Measurements from ENCODE around the gene CACNG4. TPM values are rescaled to one million over a fixed set of nuclear protein-coding genes. Genes with fewer than 3 reads are reported as not detected.

Gene CACNG4
- total RNA-seq, 1 donor from 2014 or later: 5.1 TPM

DNA sequence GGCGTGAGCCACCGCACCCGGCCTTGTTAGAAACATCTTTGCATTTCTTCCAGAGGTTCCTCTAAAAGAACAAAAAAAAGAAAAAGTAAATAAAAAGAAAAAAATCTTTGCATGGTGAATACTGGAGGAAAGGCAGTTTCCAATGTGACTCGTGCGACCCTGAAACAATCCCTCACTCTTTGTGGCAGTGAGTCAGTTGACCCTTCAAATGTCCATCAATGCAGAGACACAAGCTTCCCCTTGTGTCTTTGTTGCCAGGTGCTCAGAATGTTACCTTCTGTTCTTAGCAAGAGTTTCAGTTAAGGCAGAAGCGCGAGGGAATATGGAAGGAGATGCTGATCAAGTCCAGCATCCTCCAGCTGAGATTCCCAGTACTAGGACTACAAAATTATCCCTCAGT lies 16.4 kb downstream of the CACNG4 start:
- no peak for DNase-seq
- TF ChIP-seq, protein P1, sequence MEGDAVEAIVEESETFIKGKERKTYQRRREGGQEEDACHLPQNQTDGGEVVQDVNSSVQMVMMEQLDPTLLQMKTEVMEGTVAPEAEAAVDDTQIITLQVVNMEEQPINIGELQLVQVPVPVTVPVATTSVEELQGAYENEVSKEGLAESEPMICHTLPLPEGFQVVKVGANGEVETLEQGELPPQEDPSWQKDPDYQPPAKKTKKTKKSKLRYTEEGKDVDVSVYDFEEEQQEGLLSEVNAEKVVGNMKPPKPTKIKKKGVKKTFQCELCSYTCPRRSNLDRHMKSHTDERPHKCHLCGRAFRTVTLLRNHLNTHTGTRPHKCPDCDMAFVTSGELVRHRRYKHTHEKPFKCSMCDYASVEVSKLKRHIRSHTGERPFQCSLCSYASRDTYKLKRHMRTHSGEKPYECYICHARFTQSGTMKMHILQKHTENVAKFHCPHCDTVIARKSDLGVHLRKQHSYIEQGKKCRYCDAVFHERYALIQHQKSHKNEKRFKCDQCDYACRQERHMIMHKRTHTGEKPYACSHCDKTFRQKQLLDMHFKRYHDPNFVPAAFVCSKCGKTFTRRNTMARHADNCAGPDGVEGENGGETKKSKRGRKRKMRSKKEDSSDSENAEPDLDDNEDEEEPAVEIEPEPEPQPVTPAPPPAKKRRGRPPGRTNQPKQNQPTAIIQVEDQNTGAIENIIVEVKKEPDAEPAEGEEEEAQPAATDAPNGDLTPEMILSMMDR (IDR thresholded peaks at IDR 0.05): no peak
- Histone ChIP-seq H3K4me3 (no peak overlapping the region), H3K27me3 (ENCODE audit: low read depth) (no peaks in the 10 kb centered on the region), H3K9me3 (no peaks in the 10 kb centered on the region), H3K27ac (no peak overlapping the region), H3K36me3 (no peaks in the 10 kb centered on the region), H3K4me1 (no peaks in the 10 kb centered on the region)
- intact Hi-C loops (cut with DNase I): no loop called here
- ATAC-seq: no peak

GRCh38 chr17:66981983-66982508 lies 17.5 kb downstream of the CACNG4 start:
- ATAC-seq: peak in 1 of 2 donors; percentile 25
- no peak overlapping the region for H3K4me3 ChIP-seq
- no peaks in the 10 kb centered on the region for H3K36me3 ChIP-seq
- no peaks in the 10 kb centered on the region for H3K4me1 ChIP-seq
- TF ChIP-seq, protein P1 (IDR thresholded peaks at IDR 0.05): no peak
- H3K27ac ChIP-seq: no peak overlapping the region
- no peak for DNase-seq
- intact Hi-C loops (cut with DNase I): no loop called here
- H3K27me3 ChIP-seq (ENCODE audit: low read depth): no peaks in the 10 kb centered on the region
- no peaks in the 10 kb centered on the region for H3K9me3 ChIP-seq

DNA sequence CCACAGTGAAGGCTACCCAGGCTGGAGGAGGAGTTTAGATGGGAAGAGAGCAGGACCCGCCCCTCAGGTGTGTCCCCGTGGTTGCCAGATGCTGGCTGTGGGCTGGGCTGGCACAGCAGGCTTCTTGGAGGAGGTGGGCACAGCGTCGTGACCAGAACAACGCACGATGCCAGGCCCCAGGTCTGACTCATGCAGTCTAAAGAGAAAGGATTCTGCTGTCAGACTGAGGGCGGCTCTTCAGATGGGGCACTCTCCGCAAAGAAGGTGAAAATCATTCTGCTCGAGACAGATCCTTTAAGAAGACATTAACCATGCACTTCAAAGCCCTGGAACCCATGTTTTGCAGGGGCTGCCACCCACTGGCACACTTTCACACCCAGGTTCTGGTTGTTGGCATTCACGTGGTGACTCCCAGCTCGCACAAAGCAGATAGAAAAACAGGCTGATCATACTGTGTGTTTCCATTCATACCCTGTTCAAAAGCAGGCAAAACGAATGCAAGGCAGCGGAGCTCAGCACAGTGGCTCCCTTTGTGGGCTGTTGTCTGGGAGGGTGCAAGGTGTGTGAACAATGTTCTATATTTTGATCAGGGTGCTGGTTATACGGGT lies 19.0 kb downstream of the CACNG4 start:
- H3K27ac ChIP-seq: no peak overlapping the region
- no peaks in the 10 kb centered on the region for H3K4me1 ChIP-seq
- no peak overlapping the region for H3K4me3 ChIP-seq
- no peaks in the 10 kb centered on the region for H3K9me3 ChIP-seq
- H3K36me3 ChIP-seq: no peaks in the 10 kb centered on the region
- H3K27me3 ChIP-seq (ENCODE audit: low read depth): no peaks in the 10 kb centered on the region
- DNase-seq: no peak
- ATAC-seq: no peak
- intact Hi-C loops (cut with DNase I): no loop called here
- TF ChIP-seq, protein P1 (IDR thresholded peaks at IDR 0.05): no peak

GRCh38 chr17:66984730-66985129 lies 20.2 kb downstream of the CACNG4 start:
- Histone ChIP-seq H3K36me3 (no peaks in the 10 kb centered on the region), H3K27ac (no peak overlapping the region), H3K27me3 (ENCODE audit: low read depth) (no peaks in the 10 kb centered on the region), H3K4me1 (no peaks in the 10 kb centered on the region), H3K4me3 (no peak overlapping the region), H3K9me3 (no peaks in the 10 kb centered on the region)
- DNase-seq: no peak
- intact Hi-C loops (cut with DNase I): no loop called here
- TF ChIP-seq, protein P1 (IDR thresholded peaks at IDR 0.05): no peak
- ATAC-seq: no peak

GRCh38 chr17:66985338-66986237 lies 21.1 kb downstream of the CACNG4 start:
- H3K9me3 ChIP-seq: no peaks in the 10 kb centered on the region
- no peak overlapping the region for H3K27ac ChIP-seq
- no peaks in the 10 kb centered on the region for H3K27me3 ChIP-seq (ENCODE audit: low read depth)
- DNase-seq (no peak), ATAC-seq (no peak)
- H3K36me3 ChIP-seq: no peaks in the 10 kb centered on the region
- intact Hi-C loops (cut with DNase I): no loop called here
- H3K4me3 ChIP-seq: no peak overlapping the region
- TF ChIP-seq, protein P1 (IDR thresholded peaks at IDR 0.05): no peak
- H3K4me1 ChIP-seq: no peaks in the 10 kb centered on the region
